Nephron progenitor cell (in vitro differentiated cells): ENCODE data around the gene GRIK1.

Experiments
- DNase-seq: peaks from one replicate; pipeline ENCODE4 v3.0.0; 2021
- H3K27ac Mint-ChIP-seq: 2 replicates; pipeline ENCODE4 v1.8.0; 2021; ENCODE audit warnings: mild to moderate bottlenecking, moderate library complexity, mixed read lengths
- H3K27me3 Mint-ChIP-seq: 2 replicates; pipeline ENCODE4 v1.8.0; 2021; ENCODE audit warnings: mild to moderate bottlenecking, low read depth, mixed read lengths; ENCODE audit not compliant: poor library complexity
- H3K36me3 Mint-ChIP-seq: 2 replicates; pipeline ENCODE4 v1.8.0; 2021; ENCODE audit warnings: low read depth, mixed read lengths
- H3K4me1 Mint-ChIP-seq: 2 replicates; pipeline ENCODE4 v1.8.0; 2021; ENCODE audit warnings: mixed read lengths
- H3K4me3 Mint-ChIP-seq: 2 replicates; pipeline ENCODE4 v1.8.0; 2021; ENCODE audit warnings: mild to moderate bottlenecking, moderate library complexity, mixed read lengths
- H3K9me3 Mint-ChIP-seq: 2 replicates; pipeline ENCODE4 v1.8.0; 2021; ENCODE audit warnings: mild to moderate bottlenecking, moderate library complexity, mixed read lengths
- TF ChIP-seq, protein P1 (sequence below): fragments of 200-600 bp; sonication (generic); IDR thresholded peaks from 2 replicates; pipeline ENCODE4 v1.5.0; 2021; ENCODE audit warnings: antibody characterized with exemption

The GRIK1 gene

DNA sequence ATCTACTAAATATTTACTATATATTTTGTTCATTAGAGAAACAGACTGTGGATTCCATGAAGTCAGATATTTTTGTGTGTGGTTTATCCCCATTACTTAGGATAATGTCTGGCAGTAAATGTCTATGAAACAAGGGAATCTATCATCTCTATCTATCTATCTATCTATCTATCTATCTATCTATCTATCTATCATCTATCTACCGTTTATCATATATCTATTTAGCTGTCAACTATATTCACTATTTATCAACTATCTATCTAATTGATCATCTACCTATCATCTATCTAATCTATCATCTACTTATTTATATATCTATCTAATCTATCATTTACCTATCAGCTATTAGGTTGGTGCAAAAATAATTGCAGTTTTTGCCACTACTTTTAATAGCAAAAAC, 255.7 kb downstream of the GRIK1 start:
- H3K27ac Mint-ChIP-seq = no peak overlapping the region
- peaks cover 7% of the 10 kb centered on the region for H3K27me3 Mint-ChIP-seq
- TF ChIP-seq, protein P1, sequence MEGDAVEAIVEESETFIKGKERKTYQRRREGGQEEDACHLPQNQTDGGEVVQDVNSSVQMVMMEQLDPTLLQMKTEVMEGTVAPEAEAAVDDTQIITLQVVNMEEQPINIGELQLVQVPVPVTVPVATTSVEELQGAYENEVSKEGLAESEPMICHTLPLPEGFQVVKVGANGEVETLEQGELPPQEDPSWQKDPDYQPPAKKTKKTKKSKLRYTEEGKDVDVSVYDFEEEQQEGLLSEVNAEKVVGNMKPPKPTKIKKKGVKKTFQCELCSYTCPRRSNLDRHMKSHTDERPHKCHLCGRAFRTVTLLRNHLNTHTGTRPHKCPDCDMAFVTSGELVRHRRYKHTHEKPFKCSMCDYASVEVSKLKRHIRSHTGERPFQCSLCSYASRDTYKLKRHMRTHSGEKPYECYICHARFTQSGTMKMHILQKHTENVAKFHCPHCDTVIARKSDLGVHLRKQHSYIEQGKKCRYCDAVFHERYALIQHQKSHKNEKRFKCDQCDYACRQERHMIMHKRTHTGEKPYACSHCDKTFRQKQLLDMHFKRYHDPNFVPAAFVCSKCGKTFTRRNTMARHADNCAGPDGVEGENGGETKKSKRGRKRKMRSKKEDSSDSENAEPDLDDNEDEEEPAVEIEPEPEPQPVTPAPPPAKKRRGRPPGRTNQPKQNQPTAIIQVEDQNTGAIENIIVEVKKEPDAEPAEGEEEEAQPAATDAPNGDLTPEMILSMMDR = no peak
- peaks cover 3% of the 10 kb centered on the region for H3K9me3 Mint-ChIP-seq
- peaks cover 32% of the 10 kb centered on the region for H3K4me1 Mint-ChIP-seq
- no peak overlapping the region for H3K4me3 Mint-ChIP-seq
- no peaks in the 10 kb centered on the region for H3K36me3 Mint-ChIP-seq
- DNase-seq = no peak

DNA sequence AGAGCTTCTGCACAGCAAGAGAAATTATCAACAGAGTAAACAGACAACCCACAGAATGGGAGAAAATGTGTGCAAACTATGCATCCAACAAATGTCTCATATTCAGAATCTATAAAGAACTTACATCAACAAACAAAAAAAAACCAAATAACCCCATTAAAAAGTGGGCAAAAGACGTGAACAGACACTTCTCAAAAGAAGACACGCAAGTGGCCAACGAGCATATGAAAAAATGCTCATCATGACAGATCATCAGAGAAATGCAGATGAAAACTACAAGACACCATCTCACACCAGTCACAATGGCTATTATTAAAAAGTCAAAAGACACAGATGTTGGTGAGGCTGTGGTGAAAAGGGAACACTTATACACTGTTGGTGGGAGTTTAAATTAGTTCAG, 257.0 kb downstream of the GRIK1 start:
- Mint-ChIP-seq H3K4me1 (peaks cover 25% of the 10 kb centered on the region), H3K27me3 (peaks cover 7% of the 10 kb centered on the region), H3K36me3 (no peaks in the 10 kb centered on the region), H3K27ac (no peak overlapping the region), H3K9me3 (peaks cover 3% of the 10 kb centered on the region), H3K4me3 (no peak overlapping the region)
- TF ChIP-seq, protein P1 = no peak
- DNase-seq = no peak

DNA sequence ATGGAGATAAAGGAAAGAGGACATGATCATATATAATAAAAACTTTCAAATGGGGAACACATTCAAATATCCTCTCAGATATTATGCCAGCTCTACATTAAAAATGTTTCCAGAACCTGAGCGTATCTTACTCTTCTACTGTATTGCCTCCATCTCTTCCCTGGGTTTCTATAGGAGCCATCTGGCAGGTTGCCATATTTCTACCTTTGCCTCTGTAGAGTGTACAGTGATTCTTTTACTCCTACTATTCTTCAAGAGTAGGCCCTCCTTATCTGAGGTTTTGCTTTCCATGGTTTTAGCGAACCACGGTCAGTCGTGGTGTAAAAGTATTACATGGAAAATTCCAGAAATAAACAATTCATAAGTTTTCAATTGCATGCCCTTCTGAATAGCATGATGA, 259.5 kb downstream of the GRIK1 start:
- Mint-ChIP-seq H3K4me1 (peaks cover 20% of the 10 kb centered on the region), H3K27me3 (peaks cover 3% of the 10 kb centered on the region), H3K36me3 (no peaks in the 10 kb centered on the region), H3K4me3 (no peak overlapping the region), H3K9me3 (peaks cover 3% of the 10 kb centered on the region), H3K27ac (no peak overlapping the region)
- DNase-seq = no peak
- TF ChIP-seq, protein P1 = no peak

DNA sequence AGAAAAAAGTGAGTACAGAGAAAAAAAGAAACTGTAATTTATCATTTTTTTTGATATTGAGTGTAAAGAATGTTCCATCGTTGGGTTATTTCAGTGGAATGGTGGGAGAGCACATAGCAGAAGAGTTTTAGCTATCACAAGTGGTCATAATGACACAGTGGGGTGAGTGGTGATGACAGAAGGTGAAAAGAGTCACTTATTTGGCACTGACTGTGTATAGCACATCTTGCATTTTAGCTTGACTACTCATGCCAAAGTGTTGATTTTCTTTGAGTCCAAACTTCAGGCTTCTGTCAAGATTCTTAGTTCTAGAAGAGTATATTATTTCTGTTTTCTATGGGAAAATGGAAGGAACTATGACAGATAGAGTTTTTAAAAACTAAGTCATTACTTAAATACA, 261.2 kb downstream of the GRIK1 start:
- H3K9me3 Mint-ChIP-seq = peaks cover 3% of the 10 kb centered on the region
- H3K27ac Mint-ChIP-seq = no peak overlapping the region
- H3K4me1 Mint-ChIP-seq = peaks cover 30% of the 10 kb centered on the region
- no peaks in the 10 kb centered on the region for H3K36me3 Mint-ChIP-seq
- no peak for DNase-seq
- TF ChIP-seq, protein P1 = no peak
- H3K4me3 Mint-ChIP-seq = no peak overlapping the region
- peaks cover 3% of the 10 kb centered on the region for H3K27me3 Mint-ChIP-seq

DNA sequence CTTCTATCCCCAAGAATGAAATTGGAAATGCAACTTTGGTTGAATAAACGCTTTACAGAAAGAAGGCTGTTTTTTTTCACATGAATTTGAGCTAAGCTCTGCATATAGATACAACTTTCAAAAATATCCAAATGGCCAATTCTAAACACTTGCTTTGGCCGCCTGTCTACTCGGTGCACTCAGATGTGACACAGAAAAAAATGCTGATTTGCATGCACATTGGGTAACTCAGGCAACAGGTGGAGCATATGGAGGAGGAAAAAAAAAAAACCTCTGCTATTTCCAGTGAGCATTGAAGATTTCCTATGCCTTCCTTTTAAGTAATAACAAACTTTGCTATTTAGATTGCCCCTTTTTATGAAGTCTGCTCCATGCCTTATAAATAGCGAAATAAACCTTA, 262.5 kb downstream of the GRIK1 start:
- H3K27me3 Mint-ChIP-seq = peaks cover 3% of the 10 kb centered on the region
- TF ChIP-seq, protein P1 = no peak
- no peak overlapping the region for H3K27ac Mint-ChIP-seq
- H3K4me3 Mint-ChIP-seq = no peak overlapping the region
- H3K4me1 Mint-ChIP-seq = peaks cover 30% of the 10 kb centered on the region
- H3K36me3 Mint-ChIP-seq = no peaks in the 10 kb centered on the region
- no peak for DNase-seq
- no peaks in the 10 kb centered on the region for H3K9me3 Mint-ChIP-seq

DNA sequence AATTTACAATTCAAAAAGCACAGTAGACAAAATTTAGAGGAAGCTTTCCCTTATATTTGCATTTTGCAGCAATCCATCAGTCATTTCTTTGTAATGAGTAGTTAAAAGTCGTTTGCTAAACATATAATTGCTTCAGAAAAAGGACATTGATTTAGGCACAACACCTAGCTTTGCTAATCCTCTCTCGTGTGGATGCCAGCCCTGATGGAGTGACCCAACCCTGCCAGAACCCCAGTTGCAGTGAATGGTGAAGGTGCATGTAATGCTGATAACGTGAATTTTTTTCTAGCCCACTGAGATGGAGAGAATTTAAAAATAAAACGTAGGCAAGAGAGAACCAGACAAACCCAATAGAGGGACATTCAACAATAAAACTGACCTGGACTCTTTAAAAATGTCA, 263.4 kb downstream of the GRIK1 start:
- TF ChIP-seq, protein P1 = no peak
- no peak overlapping the region for H3K27ac Mint-ChIP-seq
- no peaks in the 10 kb centered on the region for H3K36me3 Mint-ChIP-seq

More for the DNA sequence above, 263.4 kb downstream of the GRIK1 start:
- Mint-ChIP-seq H3K27me3 (peaks cover 3% of the 10 kb centered on the region), H3K4me3 (no peak overlapping the region), H3K9me3 (no peaks in the 10 kb centered on the region), H3K4me1 (peaks cover 30% of the 10 kb centered on the region)
- DNase-seq = no peak
